Fibroblast of mammary gland (primary cell): ENCODE data around the gene RGS7BP.

Experiments used
- DNase-seq: peaks from one replicate; pipeline ENCODE4 v3.0.0-alpha.2; 2010; ENCODE audit warnings: low read depth
- H3K4me3 ChIP-seq: 2 replicates; pipeline ENCODE4 v1.5.1; 2011; ENCODE audit warnings: low read depth, mild to moderate bottlenecking, low read length, moderate library complexity; ENCODE audit not compliant: control insufficient read depth
- TF ChIP-seq, protein P1 (sequence below): conservative IDR thresholded peaks from 2 replicates; pipeline ENCODE4 v1.5.1; 2011; ENCODE audit warnings: low read depth, low read length, inconsistent platforms; ENCODE audit not compliant: control insufficient read depth, insufficient read depth

RGS7BP gene

GRCh38 chr5:64575561-64575960, 69.7 kb downstream of the RGS7BP start:
- TF ChIP-seq, protein P1, sequence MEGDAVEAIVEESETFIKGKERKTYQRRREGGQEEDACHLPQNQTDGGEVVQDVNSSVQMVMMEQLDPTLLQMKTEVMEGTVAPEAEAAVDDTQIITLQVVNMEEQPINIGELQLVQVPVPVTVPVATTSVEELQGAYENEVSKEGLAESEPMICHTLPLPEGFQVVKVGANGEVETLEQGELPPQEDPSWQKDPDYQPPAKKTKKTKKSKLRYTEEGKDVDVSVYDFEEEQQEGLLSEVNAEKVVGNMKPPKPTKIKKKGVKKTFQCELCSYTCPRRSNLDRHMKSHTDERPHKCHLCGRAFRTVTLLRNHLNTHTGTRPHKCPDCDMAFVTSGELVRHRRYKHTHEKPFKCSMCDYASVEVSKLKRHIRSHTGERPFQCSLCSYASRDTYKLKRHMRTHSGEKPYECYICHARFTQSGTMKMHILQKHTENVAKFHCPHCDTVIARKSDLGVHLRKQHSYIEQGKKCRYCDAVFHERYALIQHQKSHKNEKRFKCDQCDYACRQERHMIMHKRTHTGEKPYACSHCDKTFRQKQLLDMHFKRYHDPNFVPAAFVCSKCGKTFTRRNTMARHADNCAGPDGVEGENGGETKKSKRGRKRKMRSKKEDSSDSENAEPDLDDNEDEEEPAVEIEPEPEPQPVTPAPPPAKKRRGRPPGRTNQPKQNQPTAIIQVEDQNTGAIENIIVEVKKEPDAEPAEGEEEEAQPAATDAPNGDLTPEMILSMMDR = no peak
- no peak for DNase-seq
- no peak overlapping the region for H3K4me3 ChIP-seq

GRCh38 chr5:64576250-64576649, 70.4 kb downstream of the RGS7BP start:
- H3K4me3 ChIP-seq = no peak overlapping the region
- TF ChIP-seq, protein P1 = no peak
- peak; percentile 28 for DNase-seq

DNA sequence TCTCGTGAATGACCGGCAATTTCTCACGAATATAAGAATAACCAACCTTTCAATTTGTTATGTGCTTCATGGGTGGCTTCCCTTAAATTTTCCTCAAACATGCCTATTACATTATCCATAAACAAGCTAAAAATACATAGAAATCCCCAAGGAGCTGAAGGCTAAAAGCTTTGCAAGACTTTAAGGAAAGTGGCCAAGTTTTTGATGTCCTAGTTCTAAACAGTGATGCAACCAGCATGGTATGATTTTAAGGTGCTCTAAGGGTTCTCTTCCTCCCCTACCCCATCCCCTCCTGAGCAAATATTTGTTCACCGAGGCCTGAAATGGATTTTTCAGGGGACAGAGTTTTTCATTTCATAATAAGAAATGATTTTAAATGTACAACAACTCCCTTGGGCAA, 79.8 kb downstream of the RGS7BP start:
- peak; percentile 19 for DNase-seq
- no peak overlapping the region for H3K4me3 ChIP-seq
- TF ChIP-seq, protein P1 = no peak

GRCh38 chr5:64587370-64587769, 81.6 kb downstream of the RGS7BP start:
- no peak overlapping the region for H3K4me3 ChIP-seq
- DNase-seq = no peak
- TF ChIP-seq, protein P1 = no peak

DNA sequence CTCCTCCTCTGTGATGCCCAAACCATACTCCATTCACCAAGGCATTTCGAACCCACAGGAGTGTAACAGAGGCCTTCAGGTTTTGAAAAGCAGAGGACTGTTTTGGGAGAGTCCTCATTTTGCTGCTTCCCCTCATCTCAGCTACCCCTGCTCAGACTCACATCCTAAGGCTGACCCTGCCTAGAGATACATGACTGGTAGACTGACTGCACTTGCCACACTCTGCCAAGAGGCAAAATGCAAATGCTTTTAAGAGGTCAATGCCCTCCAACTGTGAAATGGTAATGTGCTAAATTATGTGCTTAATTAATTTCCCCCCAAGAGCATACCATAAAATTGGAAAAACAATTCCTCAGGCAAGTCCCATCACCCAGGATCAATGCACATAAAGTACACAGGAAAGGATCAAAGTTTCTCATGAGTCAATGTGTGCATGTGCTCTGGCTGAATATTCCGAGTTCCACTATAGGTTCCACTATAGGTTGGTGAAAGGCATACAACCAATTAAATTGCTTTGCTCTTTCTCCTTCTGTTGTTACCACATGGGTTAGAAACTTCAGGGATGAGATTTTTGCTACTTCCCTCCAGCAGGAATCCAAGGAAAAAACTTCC, 87.0 kb downstream of the RGS7BP start:
- no peak for DNase-seq
- H3K4me3 ChIP-seq = no peak overlapping the region
- TF ChIP-seq, protein P1 = no peak

DNA sequence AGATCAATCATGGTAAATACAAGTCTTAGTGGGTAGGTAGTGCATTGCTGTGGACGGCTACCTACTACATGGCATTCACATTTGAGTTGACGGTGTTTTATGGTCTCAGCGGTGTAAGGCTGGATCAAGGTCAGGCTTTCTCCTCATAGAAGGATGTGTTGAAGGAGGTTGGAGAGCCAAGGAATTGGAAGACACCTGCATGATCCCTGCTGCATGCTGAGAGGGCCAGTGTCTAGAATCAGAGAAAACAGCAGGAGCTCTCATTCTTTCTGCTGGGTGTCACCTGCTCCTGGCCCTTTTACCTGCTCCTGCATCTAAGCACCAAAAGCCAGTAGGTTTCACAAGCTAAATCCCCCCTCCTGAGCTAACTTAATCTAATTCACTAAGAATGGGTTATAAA, 88.2 kb downstream of the RGS7BP start:
- TF ChIP-seq, protein P1 = no peak
- no peak for DNase-seq
- H3K4me3 ChIP-seq = no peak overlapping the region

- DNase-seq = no peak
- TF ChIP-seq, protein P1 = no peak
Observed at GRCh38 chr5:64594601-64595000, 88.8 kb downstream of the RGS7BP start.

More at GRCh38 chr5:64594601-64595000, 88.8 kb downstream of the RGS7BP start:
- no peak overlapping the region for H3K4me3 ChIP-seq
